ENCODE results near the gene NRG2.

NRG2 gene

DNA sequence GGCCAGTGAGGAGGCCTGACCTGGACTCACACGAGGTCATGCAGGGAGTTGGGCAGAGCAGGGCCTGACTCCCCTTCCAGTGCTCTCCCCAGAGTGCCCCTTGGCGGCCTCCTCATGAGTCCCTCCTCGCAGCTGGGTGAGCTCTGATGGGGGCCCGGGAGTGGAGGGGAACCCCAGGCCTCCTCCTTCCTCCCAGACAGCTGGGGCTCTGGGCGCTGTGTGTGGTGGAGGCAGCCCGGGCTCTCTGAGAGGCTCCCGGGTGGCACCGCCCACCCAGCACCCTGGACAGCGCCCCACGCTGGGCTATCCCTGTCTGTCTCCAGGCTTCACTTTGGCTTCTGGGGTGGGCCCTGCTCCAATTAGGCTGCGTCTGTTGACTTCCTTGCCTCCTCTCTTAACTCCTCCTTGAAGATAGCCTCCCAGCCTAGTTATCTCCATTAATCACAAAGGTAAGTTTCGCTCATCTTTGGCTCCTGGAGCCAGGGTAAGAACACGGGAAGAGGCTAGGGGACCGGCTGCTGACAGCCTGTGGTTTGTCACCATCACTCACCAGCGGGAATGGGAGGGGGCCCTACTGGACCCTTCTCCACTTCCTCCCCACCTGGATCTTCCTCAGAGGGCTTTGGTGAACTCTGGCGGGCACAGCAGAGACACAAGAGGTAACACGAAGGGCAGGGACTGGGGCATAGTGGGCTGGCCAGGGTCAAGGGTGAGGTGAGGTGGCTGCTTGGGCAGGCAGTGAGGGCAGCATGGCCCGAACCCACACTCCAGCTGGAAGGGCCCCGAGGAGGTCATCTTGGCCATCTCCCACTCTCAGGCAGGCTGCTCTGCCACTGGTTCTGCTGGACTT lies 234.4 kb downstream of the NRG2 start:
- no peak for DNase-seq

DNA sequence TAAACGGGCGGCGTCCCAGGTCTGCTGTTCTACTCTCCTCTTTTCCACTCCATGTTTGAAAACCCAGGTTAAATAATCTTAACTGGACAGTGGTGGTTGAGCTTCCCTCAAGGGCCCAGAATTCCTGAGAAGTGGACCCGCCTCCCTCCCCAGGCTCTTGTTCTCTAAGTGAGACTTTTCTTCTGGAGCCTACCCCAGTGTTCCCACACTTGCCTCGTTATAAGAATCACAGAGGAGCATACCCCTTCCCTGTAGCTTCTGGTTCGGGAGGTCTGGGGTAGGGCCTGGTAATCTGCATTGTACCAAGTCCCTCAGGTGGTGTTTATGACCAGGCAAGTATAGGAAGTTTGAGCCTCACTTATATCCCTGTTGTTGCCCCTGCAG lies 235.5 kb downstream of the NRG2 start:
- no peak for DNase-seq

DNA sequence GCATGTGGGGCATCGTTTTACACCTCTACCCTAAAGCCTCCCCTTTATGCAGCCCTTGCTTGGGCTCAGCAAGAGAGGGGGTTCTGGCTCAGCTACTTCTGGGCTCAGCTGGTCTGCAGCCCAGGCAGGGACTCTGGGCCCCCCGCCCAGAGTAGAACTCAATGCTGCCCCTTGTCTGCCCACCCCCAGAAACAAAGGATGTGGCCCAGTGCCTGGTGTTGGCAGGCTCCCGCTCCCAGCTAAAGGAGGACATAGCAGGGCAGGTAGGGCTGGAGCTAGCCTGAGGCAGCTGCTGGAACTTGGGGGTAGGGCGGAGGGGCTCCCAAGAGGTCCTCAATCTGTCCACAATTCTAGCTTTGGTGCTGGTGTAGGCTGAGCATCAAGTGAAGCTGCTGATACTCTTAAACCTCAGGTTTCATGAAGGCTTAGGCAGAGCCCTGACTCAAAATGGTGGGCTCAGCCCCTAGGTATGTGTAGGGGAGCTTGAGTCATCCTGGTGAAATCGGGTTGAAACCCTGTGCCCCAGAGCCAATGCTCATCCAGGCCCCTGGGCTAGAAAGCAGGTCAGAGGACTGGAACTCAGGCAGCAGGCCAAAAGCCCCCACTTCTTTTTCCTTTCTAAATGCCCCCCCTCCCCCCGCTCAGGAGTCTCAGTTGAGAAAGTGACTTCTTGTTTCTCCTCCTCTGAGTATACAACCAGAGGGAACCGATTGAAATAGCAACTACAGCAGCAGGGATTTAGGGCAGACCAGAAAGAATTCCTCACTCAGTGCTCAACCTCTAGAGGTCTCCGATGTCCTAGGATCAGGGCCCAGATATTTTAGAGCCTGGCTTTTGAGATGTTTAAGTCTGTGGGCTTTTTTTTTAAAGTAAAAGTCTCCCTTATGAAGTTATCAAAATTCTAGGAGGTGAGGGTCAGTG lies 236.1 kb downstream of the NRG2 start:
- no peak for DNase-seq

DNA sequence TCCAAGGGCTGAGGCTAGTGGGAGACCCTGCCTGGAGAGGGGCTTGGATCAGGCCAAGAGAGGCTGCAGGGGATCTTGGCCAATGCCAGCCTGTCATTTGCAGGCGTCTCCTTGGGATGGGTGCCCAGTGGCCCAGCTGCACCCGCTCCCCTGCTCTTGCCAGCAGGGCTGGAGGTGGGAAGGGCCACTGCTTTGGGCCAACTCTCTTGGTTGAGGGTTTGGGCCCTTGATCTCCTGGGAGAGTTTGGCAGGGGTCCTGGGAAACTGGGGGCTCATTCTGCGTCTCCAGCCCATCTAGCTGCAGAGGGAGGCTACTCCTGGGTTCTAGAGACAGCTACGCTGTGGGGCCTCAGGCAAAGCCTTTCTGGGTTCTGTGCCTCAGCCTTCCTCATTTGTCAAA lies 237.0 kb downstream of the NRG2 start:
- DNase-seq: no peak

DNA sequence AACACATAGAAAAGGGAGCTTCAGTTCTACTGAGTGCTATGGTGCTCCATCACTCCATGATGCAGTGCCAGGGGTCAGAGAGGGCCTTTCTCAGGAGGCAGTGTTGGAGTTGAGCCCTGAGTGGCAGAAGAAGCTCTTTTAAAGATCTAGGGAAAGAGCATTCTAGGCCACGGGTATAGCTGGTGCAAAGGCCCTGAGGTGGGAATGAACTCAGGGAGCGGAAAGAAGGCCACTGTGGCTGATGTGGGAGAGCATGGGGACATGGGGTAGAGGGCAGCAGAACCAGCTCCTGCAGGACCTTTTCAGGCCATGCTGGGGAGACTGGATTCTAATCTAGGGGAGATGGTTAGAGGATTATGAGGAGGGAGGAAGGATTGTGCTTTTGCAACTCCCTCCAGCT lies 237.6 kb downstream of the NRG2 start:
- no peak for DNase-seq

DNA sequence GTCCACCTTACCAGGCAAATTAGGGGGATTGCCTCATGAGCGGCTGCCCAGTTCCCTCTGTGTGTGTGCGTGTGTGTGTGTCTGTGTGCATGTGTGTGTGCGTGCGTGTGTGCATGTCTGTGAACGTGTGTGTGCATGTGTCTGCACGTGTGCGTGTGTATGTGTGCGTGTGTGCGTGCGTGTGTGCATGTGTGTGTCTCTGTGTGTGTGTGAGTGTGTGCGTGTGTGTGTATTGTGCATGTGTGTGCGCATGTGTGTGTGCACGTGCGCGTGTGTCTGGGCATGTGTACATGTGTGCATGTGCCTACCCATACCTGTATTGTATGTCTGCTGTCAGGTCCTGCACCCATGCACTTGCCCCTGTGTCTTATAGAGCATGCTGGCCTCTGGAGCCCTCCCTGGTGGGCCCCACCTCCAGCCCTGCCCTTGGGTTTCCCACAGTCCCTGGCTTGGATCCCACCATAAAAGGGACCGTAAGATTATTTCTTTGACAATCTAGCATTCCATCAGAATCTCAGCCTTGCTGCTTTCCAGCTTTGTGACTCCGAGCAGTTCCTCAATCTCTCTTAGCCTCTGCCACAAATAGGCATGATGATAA lies 238.2 kb downstream of the NRG2 start:
- DNase-seq: no peak

DNA sequence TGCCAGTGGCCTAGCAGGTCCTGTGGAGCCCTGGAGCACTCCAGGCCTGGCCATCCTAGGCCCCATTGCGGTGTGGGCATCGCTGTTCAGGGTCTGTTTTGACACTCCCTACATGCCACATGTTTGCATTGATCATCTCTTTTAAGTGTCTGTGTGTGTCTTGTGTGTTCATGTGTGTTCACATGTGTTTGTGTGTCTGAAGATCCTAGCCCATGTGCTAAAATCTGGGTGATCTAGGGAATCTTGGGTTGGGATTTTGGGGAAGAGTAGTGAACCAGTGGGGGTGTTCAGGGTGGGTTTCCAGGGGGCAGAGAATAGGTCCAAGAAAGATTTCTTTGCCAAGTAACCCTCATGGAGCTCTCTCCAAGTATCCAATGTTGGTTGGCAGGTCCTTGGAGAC lies 239.1 kb downstream of the NRG2 start:
- no peak for DNase-seq

DNA sequence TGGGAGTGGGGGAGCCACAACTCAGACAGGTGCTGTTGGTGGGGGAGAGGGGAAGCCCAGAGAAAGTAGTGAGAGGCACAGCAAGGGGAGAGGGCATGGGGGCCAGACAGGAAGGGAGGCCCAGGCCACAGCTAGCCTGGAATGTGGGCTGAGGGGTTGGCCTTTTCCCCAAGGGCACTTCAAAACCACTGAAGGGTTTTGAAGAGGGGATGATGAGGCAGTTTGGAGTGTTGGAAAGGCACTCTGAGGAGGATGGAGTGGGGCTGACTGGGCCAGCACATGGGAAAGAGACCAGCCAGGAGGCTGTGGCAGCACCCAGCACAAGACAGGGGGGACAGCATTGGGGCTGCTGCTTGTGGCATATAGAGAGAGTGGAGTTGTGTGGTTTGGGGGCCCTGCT lies 243.7 kb downstream of the NRG2 start:
- DNase-seq: no peak

DNA sequence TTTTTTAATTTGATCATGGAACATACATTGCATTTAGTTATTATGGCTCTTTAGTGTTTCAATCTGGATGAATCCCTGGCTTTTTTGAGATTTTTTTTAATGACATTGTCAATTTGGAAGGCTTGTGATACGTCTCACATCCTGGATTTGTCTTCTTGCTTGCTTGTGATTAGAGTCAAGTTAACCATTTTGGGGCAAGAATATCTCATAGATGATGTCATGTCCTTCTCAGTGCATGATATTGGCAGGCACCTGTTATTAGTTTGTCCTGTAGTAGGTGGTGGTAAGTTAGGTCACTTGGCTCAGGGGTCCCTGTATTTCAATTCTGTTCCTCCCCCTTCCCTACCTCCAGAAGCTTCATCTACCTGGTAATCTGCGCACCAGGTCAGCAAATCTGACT lies 244.2 kb downstream of the NRG2 start:
- DNase-seq: no peak

DNA sequence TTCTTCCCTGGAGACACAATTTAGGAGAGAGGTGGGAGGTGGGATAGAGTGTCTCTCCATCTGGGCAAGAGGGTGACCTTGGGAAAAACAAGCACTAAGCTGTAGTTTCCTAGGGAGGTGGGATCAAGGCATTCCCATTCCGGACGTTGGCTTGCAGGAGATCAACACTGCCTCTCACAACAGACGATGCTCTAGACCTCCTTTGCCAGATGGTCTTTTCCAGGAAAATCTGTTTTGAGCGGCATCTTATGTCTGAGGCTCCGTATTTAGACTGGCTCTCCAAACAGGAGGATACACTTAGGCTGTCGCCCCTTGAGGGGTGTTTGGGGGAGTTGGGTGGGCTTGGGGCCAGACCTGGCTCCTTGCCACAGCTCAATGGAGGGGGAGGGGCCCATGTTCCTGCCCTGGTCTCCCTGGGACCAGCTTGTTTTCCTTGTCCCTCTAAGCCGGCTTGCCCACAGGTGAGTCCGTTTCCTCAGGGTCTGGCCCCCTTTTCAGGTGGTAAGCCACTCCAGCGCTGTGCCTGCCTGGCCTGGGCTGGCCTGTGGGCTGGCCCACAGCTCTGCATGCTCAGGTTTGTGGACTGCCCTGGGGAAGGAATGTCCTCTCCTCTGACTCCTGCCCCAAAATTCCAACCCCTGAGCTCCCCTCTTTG lies 245.1 kb downstream of the NRG2 start:
- DNase-seq: no peak

DNA sequence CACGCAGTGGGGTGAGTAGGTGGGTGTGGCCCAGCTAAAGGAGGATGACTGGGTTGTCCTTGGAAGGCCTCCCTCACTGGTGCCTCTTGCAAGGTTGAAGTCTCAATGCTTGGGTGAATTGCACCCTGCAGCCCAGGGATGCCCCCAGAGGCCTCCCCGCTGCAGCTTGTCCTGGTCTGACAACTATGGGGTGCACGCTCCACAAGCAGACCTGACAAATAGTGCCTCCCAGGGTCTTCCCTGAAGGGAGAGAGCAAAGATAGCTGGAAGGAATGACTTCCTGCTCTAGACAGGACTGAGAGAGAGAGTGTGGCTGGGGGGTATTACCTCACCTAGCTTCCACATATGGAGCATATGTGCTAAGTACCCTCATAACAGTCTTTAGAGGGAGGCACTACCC lies 245.8 kb downstream of the NRG2 start:
- no peak for DNase-seq
